Thyroid gland (tissue), 4 donors: ENCODE results near the gene DYNC1LI2. TPM values are rescaled to one million over a fixed set of nuclear protein-coding genes. Genes with fewer than 3 reads are reported as not detected.

ENCODE experiments used
- DNase-seq, 2 donors: peaks; one replicate each; pipeline ENCODE4 v3.0.0-alpha.2; 2019
- H3K27ac ChIP-seq, 3 donors: fragments of 200-600 bp; sonication (generic); 1 replicate in 2 of 3; 2 replicates in 1 of 3; pipeline ENCODE4 v1.5.1; 2016 to 2019; ENCODE audit warnings: mild to moderate bottlenecking in 1 of 3, moderate library complexity in 1 of 3
- H3K27me3 ChIP-seq: fragments of 200-600 bp; sonication (generic); one replicate; pipeline ENCODE4 v1.5.1; 2019
- H3K36me3 ChIP-seq, 2 donors: fragments of 200-600 bp; sonication (generic); one replicate each; pipeline ENCODE4 v1.5.1; 2016 to 2019
- H3K4me1 ChIP-seq, 2 donors: fragments of 200-600 bp; sonication (generic); one replicate each; pipeline ENCODE4 v1.5.1; 2017 to 2019
- H3K4me3 ChIP-seq, 3 donors: fragments of 200-600 bp; sonication (generic); replicated peaks in 1 of 3; 1 replicate in 2 of 3; 2 replicates in 1 of 3; pipeline ENCODE4 v1.5.1; 2016; ENCODE audit warnings: mild to moderate bottlenecking in 1 of 3
- H3K9me3 ChIP-seq: fragments of 200-600 bp; sonication (generic); one replicate; pipeline ENCODE4 v1.5.1; 2017
- POLR2A ChIP-seq, 2 donors: fragments of 450-650 bp; IDR thresholded peaks; one replicate each; pipeline ENCODE4 v1.6.1; 2017; ENCODE audit warnings: antibody characterized with exemption in 2 of 2, mild to moderate bottlenecking in 2 of 2, moderate library complexity in 1 of 2
- WGBS, 2 donors: methylation state at CpG; one replicate each; pipeline ENCODE4 v1.1.5; 2017; 5-methylcytosine and 5-hydroxymethylcytosine counted together
- intact Hi-C: fragments of 100-400 bp; cut with DNase I; formaldehyde crosslinking; loops from one replicate; pipeline ENCODE4 v1.15.1; 2023
- total RNA-seq, 4 donors: library from RNA; depleted of rRNA; stranded (reverse); fragments of >200 nt; gene quantifications; one replicate each; pipeline ENCODE4 v1.2.3, GENCODE V29; 2016
- TF ChIP-seq, protein P1 (sequence below), 6 experiments: fragments of 200-600 bp in 3 of 6; fragments of 450-650 bp in 3 of 6; sonication (generic) in 3 of 6; IDR thresholded peaks; one replicate each; pipeline ENCODE4 v1.5.1; 2016 to 2019; ENCODE audit warnings: antibody characterized with exemption in 6 of 6, mild to moderate bottlenecking in 2 of 6, inconsistent platforms in 1 of 6, moderate library complexity in 1 of 6

Gene DYNC1LI2
- total RNA-seq, 4 donors from 2014 or later = 162 to 332 (median 195) TPM

- no peaks in the 10 kb centered on the region for H3K9me3 ChIP-seq
- H3K36me3 ChIP-seq = no peaks in the 10 kb centered on the region
- DNase-seq = no peak
- 13 to 50% methylated on average over 1 of the region's 1 CpG for WGBS, 2 donors
- TF ChIP-seq POLR2A (IDR thresholded peaks at IDR 0.05) = no peak
- TF ChIP-seq, protein P1, sequence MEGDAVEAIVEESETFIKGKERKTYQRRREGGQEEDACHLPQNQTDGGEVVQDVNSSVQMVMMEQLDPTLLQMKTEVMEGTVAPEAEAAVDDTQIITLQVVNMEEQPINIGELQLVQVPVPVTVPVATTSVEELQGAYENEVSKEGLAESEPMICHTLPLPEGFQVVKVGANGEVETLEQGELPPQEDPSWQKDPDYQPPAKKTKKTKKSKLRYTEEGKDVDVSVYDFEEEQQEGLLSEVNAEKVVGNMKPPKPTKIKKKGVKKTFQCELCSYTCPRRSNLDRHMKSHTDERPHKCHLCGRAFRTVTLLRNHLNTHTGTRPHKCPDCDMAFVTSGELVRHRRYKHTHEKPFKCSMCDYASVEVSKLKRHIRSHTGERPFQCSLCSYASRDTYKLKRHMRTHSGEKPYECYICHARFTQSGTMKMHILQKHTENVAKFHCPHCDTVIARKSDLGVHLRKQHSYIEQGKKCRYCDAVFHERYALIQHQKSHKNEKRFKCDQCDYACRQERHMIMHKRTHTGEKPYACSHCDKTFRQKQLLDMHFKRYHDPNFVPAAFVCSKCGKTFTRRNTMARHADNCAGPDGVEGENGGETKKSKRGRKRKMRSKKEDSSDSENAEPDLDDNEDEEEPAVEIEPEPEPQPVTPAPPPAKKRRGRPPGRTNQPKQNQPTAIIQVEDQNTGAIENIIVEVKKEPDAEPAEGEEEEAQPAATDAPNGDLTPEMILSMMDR (IDR thresholded peaks at IDR 0.05) = no peak
- no peak overlapping the region for H3K4me3 ChIP-seq
- peak overlapping the region; percentile 48 to 92 (median 63) for H3K27ac ChIP-seq
- intact Hi-C loops = no loop called here
- no peaks in the 10 kb centered on the region for H3K27me3 ChIP-seq
- peaks cover 42 to 69% of the 10 kb centered on the region in 2 donors for H3K4me1 ChIP-seq
These were observed 51.5 kb downstream of the DYNC1LI2 start for GRCh38 chr16:66699898-66700297.

DNA sequence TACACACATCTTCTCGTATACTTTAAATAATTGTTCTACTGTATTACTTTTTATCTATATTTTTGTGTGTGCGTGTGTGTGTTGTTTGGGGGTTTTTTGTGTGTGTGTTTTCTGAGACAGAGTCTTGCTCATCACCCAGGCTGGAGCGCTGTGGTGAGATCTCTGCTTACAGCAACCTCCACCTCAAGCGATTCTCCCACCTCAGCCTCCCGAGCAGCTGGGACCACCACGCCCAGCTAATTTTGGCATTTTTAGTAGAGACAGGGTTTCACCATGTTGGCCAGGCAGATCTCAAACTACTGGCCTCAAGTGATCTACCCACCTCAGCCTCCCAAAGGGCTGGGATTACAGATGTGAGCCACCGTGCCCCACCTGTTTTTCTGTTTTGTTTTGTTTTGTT, 53.4 kb downstream of the DYNC1LI2 start:
- peaks cover 38 to 55% of the 10 kb centered on the region in 2 donors for H3K4me1 ChIP-seq
- no peak for DNase-seq
- no peak for TF ChIP-seq POLR2A (IDR thresholded peaks at IDR 0.05)
- TF ChIP-seq, protein P1 (IDR thresholded peaks at IDR 0.05) = no peak
- H3K27me3 ChIP-seq = no peaks in the 10 kb centered on the region
- 93% methylated on average over 7 of the region's 7 CpGs for WGBS, 2 donors
- H3K36me3 ChIP-seq = no peaks in the 10 kb centered on the region
- intact Hi-C loops = no loop called here
- no peaks in the 10 kb centered on the region for H3K9me3 ChIP-seq
- peak overlapping the region; percentile 54 to 92 (median 63) for H3K27ac ChIP-seq
- no peak overlapping the region for H3K4me3 ChIP-seq

- peak within 1 kb of the TSS; percentile 52 to 71 (median 64) for H3K4me3 ChIP-seq
- H3K27me3 ChIP-seq = no peaks in the 10 kb centered on the region
- TF ChIP-seq POLR2A (IDR thresholded peaks at IDR 0.05) = peak in 1 of 2 donors; percentile 74
- TF ChIP-seq, protein P1 (IDR thresholded peaks at IDR 0.05) = peak in 3 of 6 experiments; percentile 23 to 40 (median 25)
- H3K27ac ChIP-seq = peak within 1 kb of the TSS; percentile 85 to 95 (median 92)
- H3K36me3 ChIP-seq = no peaks in the 10 kb centered on the region
- H3K9me3 ChIP-seq = no peaks in the 10 kb centered on the region
- WGBS, 2 donors = 9 to 18% methylated on average over 19 to 37 of the region's 84 CpGs
- peak; percentile 95 to 96 for DNase-seq
- intact Hi-C loops = no loop called here
- peaks cover 37 to 48% of the 10 kb centered on the region in 2 donors for H3K4me1 ChIP-seq
These were observed 54.5 kb downstream of the DYNC1LI2 start, which contains the start of gene CMTM4 for GRCh38 chr16:66696669-66697630. Gene CMTM4 (minus strand): TSS chr16:66696743. CDS start chr16:66696525, 218 bp downstream.

- intact Hi-C loops = no loop called here
- no peaks in the 10 kb centered on the region for H3K27me3 ChIP-seq
- WGBS, 2 donors = 3 to 17% methylated on average over 2 to 10 of the region's 91 CpGs
- H3K4me3 ChIP-seq = peak overlapping the region; percentile 52 to 71 (median 64)
- no peaks in the 10 kb centered on the region for H3K36me3 ChIP-seq
- peaks cover 37 to 45% of the 10 kb centered on the region in 2 donors for H3K4me1 ChIP-seq
- peak overlapping the region; percentile 81 to 90 (median 81) for H3K27ac ChIP-seq
- no peaks in the 10 kb centered on the region for H3K9me3 ChIP-seq
- peak; percentile 71 to 73 for DNase-seq
- TF ChIP-seq, protein P1 (IDR thresholded peaks at IDR 0.05) = no peak
- TF ChIP-seq POLR2A (IDR thresholded peaks at IDR 0.05) = no peak
These were observed 55.3 kb downstream of the DYNC1LI2 start for GRCh38 chr16:66695935-66696668.
